Neural cell (in vitro differentiated cells): Measurements from ENCODE around the gene KIFC3.

Experiments used
- CTCF ChIP-seq: fragments of 450-650 bp; IDR thresholded peaks from 2 replicates; pipeline ENCODE4 v1.5.1; 2014; ENCODE audit warnings: antibody characterized with exemption, mild to moderate bottlenecking, moderate library complexity; ENCODE audit not compliant: poor library complexity, severe bottlenecking
- POLR2AphosphoS5 ChIP-seq: IDR thresholded peaks from 2 replicates; pipeline ENCODE4 v1.6.1; 2012
- RAD21 ChIP-seq: fragments of 450-650 bp; conservative IDR thresholded peaks from 2 replicates; pipeline ENCODE4 v1.6.1; 2014; ENCODE audit warnings: antibody characterized with exemption, mild to moderate bottlenecking, moderate library complexity
- REST ChIP-seq: IDR thresholded peaks from 2 replicates; pipeline ENCODE4 v1.6.1; 2012; ENCODE audit warnings: borderline replicate concordance

DNA sequence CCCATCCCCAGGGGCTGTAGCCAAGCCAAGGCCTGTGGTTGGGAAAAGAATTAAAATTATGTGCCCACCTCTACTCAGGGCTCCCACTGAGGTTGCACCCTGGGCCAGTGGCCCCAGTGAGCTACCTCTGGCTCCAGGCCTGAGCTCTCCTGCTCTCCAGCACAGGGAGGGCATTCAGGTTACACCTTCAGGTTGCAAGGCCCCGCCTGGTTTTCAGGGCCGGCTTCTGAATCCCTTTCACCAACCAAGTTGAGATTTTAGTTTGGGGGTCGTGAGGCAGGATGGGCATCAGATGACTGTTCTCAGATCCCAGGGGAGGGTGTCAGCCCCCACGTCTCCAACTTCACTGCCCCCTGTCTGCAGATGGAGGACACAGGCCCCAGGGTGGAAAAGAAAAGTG is 74.7 kb downstream of the KIFC3 start:
- no peak for TF ChIP-seq RAD21
- TF ChIP-seq REST, result no peak
- no peak for TF ChIP-seq CTCF
- TF ChIP-seq POLR2AphosphoS5, result no peak
